GM12878 (cell line): ENCODE results near the gene ASMTL. TPM values are rescaled to one million over a fixed set of nuclear protein-coding genes. Genes with fewer than 3 reads are reported as not detected.

Source experiments
- BCL11A ChIP-seq: IDR thresholded peaks from 2 replicates; pipeline ENCODE4 v1.6.1; 2011; ENCODE audit warnings: low read depth, low read length
- BMI1 ChIP-seq: fragments of 450-650 bp; IDR thresholded peaks from 2 replicates; pipeline ENCODE4 v1.6.1; 2016; ENCODE audit warnings: mild to moderate bottlenecking, moderate library complexity, borderline replicate concordance
- CBX3 ChIP-seq: fragments of 200-600 bp; sonication (generic); IDR thresholded peaks from 2 replicates; pipeline ENCODE4 v1.6.1; 2016; ENCODE audit warnings: low read depth, borderline replicate concordance
- CHD1 ChIP-seq: IDR thresholded peaks from 2 replicates; pipeline ENCODE4 v1.6.1; 2012; ENCODE audit warnings: low read depth, low read length, improper control_type of control experiment
- E2F8 ChIP-seq: fragments of 450-650 bp; IDR thresholded peaks from 2 replicates; pipeline ENCODE4 v1.6.1; 2018; ENCODE audit warnings: mild to moderate bottlenecking, low read depth, moderate library complexity; ENCODE audit not compliant: partially characterized antibody
- FOS ChIP-seq: IDR thresholded peaks from 3 replicates; pipeline ENCODE4 v1.6.1; 2011; ENCODE audit warnings: borderline replicate concordance; ENCODE audit not compliant: insufficient read length; ENCODE audit errors: extremely low read depth
- FOXM1 ChIP-seq: IDR thresholded peaks from 2 replicates; pipeline ENCODE4 v1.6.1; 2012; ENCODE audit warnings: low read depth, mild to moderate bottlenecking, inconsistent platforms, low read length, moderate library complexity
- GATAD2B ChIP-seq: fragments of 450-650 bp; conservative IDR thresholded peaks from 2 replicates; pipeline ENCODE4 v1.6.1; 2017; ENCODE audit warnings: low read depth, mild to moderate bottlenecking, moderate library complexity
- HDGF ChIP-seq: fragments of 450-650 bp; IDR thresholded peaks from 2 replicates; pipeline ENCODE4 v1.6.1; 2016; ENCODE audit warnings: antibody characterized with exemption
- IKZF1 ChIP-seq: fragments of 450-650 bp; conservative IDR thresholded peaks from 2 replicates; pipeline ENCODE4 v1.6.1; 2017; ENCODE audit warnings: antibody characterized with exemption, mild to moderate bottlenecking
- KDM1A ChIP-seq: fragments of 200-600 bp; sonication (generic); IDR thresholded peaks from 2 replicates; pipeline ENCODE4 v1.6.1; 2016; ENCODE audit warnings: borderline replicate concordance
- MAX ChIP-seq: IDR thresholded peaks from 2 replicates; pipeline ENCODE4 v1.6.1; 2012; ENCODE audit warnings: low read depth, low read length, improper control_type of control experiment
- NFXL1 ChIP-seq: fragments of 450-650 bp; IDR thresholded peaks from 2 replicates; pipeline ENCODE4 v1.6.1; 2017; ENCODE audit warnings: antibody characterized with exemption, mild to moderate bottlenecking, borderline replicate concordance
- RFX5 ChIP-seq: IDR thresholded peaks from 2 replicates; pipeline ENCODE4 v1.6.1; 2011; ENCODE audit warnings: low read depth, low read length, improper control_type of control experiment
- SMAD5 ChIP-seq: IDR thresholded peaks from 2 replicates; pipeline ENCODE4 v1.6.1; 2016; ENCODE audit warnings: antibody characterized with exemption, low read depth
- SMC3 ChIP-seq: IDR thresholded peaks from 2 replicates; pipeline ENCODE4 v1.6.1; 2011; ENCODE audit warnings: low read length, improper control_type of control experiment, borderline replicate concordance
- SREBF2 ChIP-seq: IDR thresholded peaks from 2 replicates; pipeline ENCODE4 v1.6.1; 2012; ENCODE audit warnings: mild to moderate bottlenecking, low read length
- STAT1 ChIP-seq: fragments of 450-650 bp; conservative IDR thresholded peaks from 2 replicates; pipeline ENCODE4 v1.6.1; 2014; ENCODE audit warnings: antibody characterized with exemption, mild to moderate bottlenecking
- YY1 ChIP-seq: IDR thresholded peaks from 2 replicates; pipeline ENCODE4 v1.6.1; 2011; ENCODE audit warnings: low read depth, mild to moderate bottlenecking, low read length
- ZBED1 ChIP-seq: IDR thresholded peaks from 2 replicates; pipeline ENCODE4 v1.6.1; 2016; ENCODE audit warnings: borderline replicate concordance
- ZNF274 ChIP-seq: IDR thresholded peaks from one replicate; pipeline ENCODE4 v1.8.0; 2011; ENCODE audit not compliant: insufficient read length, insufficient read depth
- ZZZ3 ChIP-seq: IDR thresholded peaks from 2 replicates; pipeline ENCODE4 v1.6.1; 2011; ENCODE audit warnings: low read depth; ENCODE audit not compliant: control insufficient read depth, insufficient read length
- polyA plus RNA-seq, 11 experiments: library from polyadenylated mRNA; depleted of rRNA in 4 of 11; unstranded in 6 of 11; stranded (reverse) in 5 of 11; fragments of >200 nt; fragmentation: Nextera tagmentation in 4 of 11; fragmentation: Illumina TruSeq in 1 of 11; extraction: Ambion mirVana in 4 of 11; extraction: Trizol in 1 of 11; gene quantifications; 1 replicate in 1 of 11; 2 replicates in 10 of 11; pipeline versions ENCODE4 v1.2.1 to v1.2.3, GENCODE V29; 2011 to 2016; ENCODE audit warnings: inconsistent platforms in 2 of 11, missing spikeins in 2 of 11, low read depth in 1 of 11
- total RNA-seq, 4 experiments: library from RNA; depleted of rRNA in 3 of 4; stranded (reverse); fragments of >200 nt in 3 of 4; fragmentation: Illumina TruSeq in 1 of 4; extraction: Trizol in 1 of 4; gene quantifications; 2 replicates each; pipeline versions ENCODE4 v1.2.1 to v1.2.3, GENCODE V29; 2013 to 2021
- TF ChIP-seq, protein P1 (sequence below): IDR thresholded peaks from 2 replicates; pipeline ENCODE4 v1.6.1; 2011; ENCODE audit warnings: borderline replicate concordance, low read depth, mild to moderate bottlenecking, moderate library complexity, low read length; ENCODE audit not compliant: insufficient read depth, poor library complexity, severe bottlenecking
- TF ChIP-seq, protein P2 (sequence below): fragments of 150-350 bp; IDR thresholded peaks from 2 replicates; pipeline ENCODE4 v1.6.1; 2014; ENCODE audit warnings: mild to moderate bottlenecking, low read depth, low read length

The ASMTL gene
- total and polyA plus RNA-seq, 10 of the 15 experiments (the other 5 are each of a cell fraction or from before 2014, with no cell fraction given), result 1.6 to 51.9 (median 32.1) TPM

- TF ChIP-seq FOXM1 (no peak; the same call in 1 of the 2 replicates), ZBED1 (peak; percentile 44; the same call in 1 of the 2 replicates), ZZZ3 (no peak), CHD1 (no peak), STAT1 (no peak), SMC3 (peak; percentile 16; the same call in 1 of the 2 replicates), HDGF (no peak), YY1 (peak; percentile 73), FOS (no peak), SREBF2 (no peak), BCL11A (no peak), MAX (no peak), IKZF1 (peak; percentile 91), SMAD5 (no peak), CBX3 (no peak), KDM1A (no peak), BMI1 (no peak), E2F8 (no peak), NFXL1 (no peak), RFX5 (no peak), ZNF274 (no peak), GATAD2B (0 out of 2 replicates have a peak, but pooled peaks have one; percentile 61)
- TF ChIP-seq, protein P1, sequence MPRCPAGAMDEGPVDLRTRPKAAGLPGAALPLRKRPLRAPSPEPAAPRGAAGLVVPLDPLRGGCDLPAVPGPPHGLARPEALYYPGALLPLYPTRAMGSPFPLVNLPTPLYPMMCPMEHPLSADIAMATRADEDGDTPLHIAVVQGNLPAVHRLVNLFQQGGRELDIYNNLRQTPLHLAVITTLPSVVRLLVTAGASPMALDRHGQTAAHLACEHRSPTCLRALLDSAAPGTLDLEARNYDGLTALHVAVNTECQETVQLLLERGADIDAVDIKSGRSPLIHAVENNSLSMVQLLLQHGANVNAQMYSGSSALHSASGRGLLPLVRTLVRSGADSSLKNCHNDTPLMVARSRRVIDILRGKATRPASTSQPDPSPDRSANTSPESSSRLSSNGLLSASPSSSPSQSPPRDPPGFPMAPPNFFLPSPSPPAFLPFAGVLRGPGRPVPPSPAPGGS, result no peak
- TF ChIP-seq, protein P2, sequence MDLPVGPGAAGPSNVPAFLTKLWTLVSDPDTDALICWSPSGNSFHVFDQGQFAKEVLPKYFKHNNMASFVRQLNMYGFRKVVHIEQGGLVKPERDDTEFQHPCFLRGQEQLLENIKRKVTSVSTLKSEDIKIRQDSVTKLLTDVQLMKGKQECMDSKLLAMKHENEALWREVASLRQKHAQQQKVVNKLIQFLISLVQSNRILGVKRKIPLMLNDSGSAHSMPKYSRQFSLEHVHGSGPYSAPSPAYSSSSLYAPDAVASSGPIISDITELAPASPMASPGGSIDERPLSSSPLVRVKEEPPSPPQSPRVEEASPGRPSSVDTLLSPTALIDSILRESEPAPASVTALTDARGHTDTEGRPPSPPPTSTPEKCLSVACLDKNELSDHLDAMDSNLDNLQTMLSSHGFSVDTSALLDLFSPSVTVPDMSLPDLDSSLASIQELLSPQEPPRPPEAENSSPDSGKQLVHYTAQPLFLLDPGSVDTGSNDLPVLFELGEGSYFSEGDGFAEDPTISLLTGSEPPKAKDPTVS, result no peak
These were observed 48.3 kb upstream of the ASMTL start (continued) for GRCh38 chrX:1500701-1501624.
